ENCODE measurements around the gene INPP5J. TPM values are rescaled to one million over a fixed set of nuclear protein-coding genes. Genes with fewer than 3 reads are reported as not detected.

Gene INPP5J
- total and polyA plus RNA-seq, 4 donors, result 1.2 to 6.5 (median 2.1) TPM

DNA sequence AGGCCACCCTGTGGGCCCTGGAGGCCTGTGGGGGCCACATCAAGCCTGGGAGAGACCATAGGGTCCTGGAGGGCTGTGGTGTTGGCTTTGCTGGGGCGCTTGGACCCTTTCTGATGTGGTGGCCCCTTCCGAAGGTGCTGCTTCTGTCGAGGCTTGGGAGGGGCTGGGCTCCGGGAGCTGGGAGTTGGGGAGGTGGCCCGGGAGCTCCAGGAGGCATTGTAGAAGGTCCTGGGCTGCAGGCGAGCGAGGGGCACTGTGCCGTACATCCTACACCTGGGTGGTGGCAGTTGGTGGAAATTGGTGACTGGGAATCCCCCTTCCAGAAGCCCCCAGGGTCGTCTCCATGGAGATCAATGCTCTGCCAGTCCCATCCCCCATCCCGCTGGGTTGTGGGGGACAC is 15.0 kb downstream of the INPP5J start:
- ATAC-seq (ENCODE audit: insufficient read depth, low FRiP score) (no peak), DNase-seq (no peak)
- WGBS, 2 donors, result 79% methylated on average over 7 to 10 of the region's 10 CpGs
- H3K9me3 ChIP-seq (ENCODE audit: control insufficient read depth in 4 of 4, insufficient read depth in 3 of 4, low read length in 3 of 4), result no peaks in the 10 kb centered on the region
- H3K27me3 ChIP-seq (ENCODE audit: control insufficient read depth in 3 of 3, insufficient read depth in 3 of 3, low read length in 2 of 3), result peaks cover 0 to 3% (median 0%) of the 10 kb centered on the region in 3 donors
- H3K36me3 ChIP-seq (ENCODE audit: control insufficient read depth in 4 of 4, insufficient read depth in 4 of 4, low read length in 4 of 4), result peaks cover 0 to 2% (median 0%) of the 10 kb centered on the region in 4 donors
- no peaks in the 10 kb centered on the region for H3K4me1 ChIP-seq (ENCODE audit: control insufficient read depth in 5 of 5, insufficient read depth in 5 of 5, low read length in 5 of 5)
- no peak overlapping the region for H3K27ac ChIP-seq (ENCODE audit: low read depth in 1 of 2, low read length in 1 of 2)
- TF ChIP-seq, protein P1, sequence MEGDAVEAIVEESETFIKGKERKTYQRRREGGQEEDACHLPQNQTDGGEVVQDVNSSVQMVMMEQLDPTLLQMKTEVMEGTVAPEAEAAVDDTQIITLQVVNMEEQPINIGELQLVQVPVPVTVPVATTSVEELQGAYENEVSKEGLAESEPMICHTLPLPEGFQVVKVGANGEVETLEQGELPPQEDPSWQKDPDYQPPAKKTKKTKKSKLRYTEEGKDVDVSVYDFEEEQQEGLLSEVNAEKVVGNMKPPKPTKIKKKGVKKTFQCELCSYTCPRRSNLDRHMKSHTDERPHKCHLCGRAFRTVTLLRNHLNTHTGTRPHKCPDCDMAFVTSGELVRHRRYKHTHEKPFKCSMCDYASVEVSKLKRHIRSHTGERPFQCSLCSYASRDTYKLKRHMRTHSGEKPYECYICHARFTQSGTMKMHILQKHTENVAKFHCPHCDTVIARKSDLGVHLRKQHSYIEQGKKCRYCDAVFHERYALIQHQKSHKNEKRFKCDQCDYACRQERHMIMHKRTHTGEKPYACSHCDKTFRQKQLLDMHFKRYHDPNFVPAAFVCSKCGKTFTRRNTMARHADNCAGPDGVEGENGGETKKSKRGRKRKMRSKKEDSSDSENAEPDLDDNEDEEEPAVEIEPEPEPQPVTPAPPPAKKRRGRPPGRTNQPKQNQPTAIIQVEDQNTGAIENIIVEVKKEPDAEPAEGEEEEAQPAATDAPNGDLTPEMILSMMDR (IDR thresholded peaks at IDR 0.05; ENCODE audit: control extremely low read depth, extremely low read depth), result no peak
- H3K9ac ChIP-seq (ENCODE audit: insufficient read depth in 1 of 2, low read length in 2 of 2), result no peak overlapping the region
- no peak overlapping the region for H3K4me3 ChIP-seq

DNA sequence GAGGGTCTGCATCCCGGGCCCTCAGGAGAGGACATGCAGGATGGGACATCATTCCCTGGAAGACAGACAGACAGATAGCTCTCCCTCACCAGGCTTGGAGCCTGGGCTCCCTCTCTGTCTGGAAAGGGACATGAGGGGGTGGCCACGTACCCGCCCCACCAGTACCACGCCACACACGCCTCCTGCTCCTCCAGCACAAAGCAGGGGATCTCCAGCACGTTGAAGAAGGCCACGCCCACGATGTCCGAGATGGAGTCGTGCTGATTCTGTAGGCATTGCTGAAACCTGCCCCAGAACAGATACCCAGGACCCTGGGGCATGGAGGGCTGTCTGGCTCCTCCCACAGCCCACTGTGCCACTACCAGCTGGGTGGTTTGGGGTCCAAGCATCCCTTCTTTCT is 15.4 kb downstream of the INPP5J start:
- TF ChIP-seq, protein P1 (IDR thresholded peaks at IDR 0.05; ENCODE audit: control extremely low read depth, extremely low read depth), result no peak
- Histone ChIP-seq H3K4me3 (no peak overlapping the region), H3K27me3 (ENCODE audit: control insufficient read depth in 3 of 3, insufficient read depth in 3 of 3, low read length in 2 of 3) (peaks cover 0 to 3% (median 0%) of the 10 kb centered on the region in 3 donors), H3K9ac (ENCODE audit: insufficient read depth in 1 of 2, low read length in 2 of 2) (no peak overlapping the region), H3K9me3 (ENCODE audit: control insufficient read depth in 4 of 4, insufficient read depth in 3 of 4, low read length in 3 of 4) (no peaks in the 10 kb centered on the region), H3K27ac (ENCODE audit: low read depth in 1 of 2, low read length in 1 of 2) (no peak overlapping the region), H3K36me3 (ENCODE audit: control insufficient read depth in 4 of 4, insufficient read depth in 4 of 4, low read length in 4 of 4) (peaks cover 0 to 2% (median 0%) of the 10 kb centered on the region in 4 donors), H3K4me1 (ENCODE audit: control insufficient read depth in 5 of 5, insufficient read depth in 5 of 5, low read length in 5 of 5) (no peaks in the 10 kb centered on the region)
- WGBS, 2 donors, result 74 to 90% methylated on average over 10 of the region's 10 CpGs
- DNase-seq (no peak), ATAC-seq (ENCODE audit: insufficient read depth, low FRiP score) (no peak)

DNA sequence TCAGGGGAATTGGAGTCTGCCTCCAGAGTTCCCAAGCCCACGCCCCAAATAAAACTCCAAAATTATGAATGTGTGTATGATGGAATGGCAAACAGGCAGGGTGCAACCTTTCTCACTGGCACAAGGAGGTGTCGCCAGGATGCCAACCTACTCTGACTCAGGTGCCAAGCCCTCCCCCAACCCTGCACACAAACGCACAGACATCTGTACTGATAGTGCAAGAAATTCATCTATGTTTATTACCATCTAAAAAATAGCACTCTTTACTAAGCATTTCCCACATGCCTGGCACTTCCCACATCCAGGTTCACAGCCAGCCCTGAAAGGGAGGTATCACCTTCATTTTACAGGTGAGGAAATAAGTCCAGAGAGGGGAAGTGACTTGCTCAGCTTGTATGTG is 16.3 kb downstream of the INPP5J start:
- H3K36me3 ChIP-seq (ENCODE audit: control insufficient read depth in 4 of 4, insufficient read depth in 4 of 4, low read length in 4 of 4), result peaks cover 0 to 2% (median 0%) of the 10 kb centered on the region in 4 donors
- H3K4me1 ChIP-seq (ENCODE audit: control insufficient read depth in 5 of 5, insufficient read depth in 5 of 5, low read length in 5 of 5), result no peaks in the 10 kb centered on the region
- TF ChIP-seq, protein P1 (IDR thresholded peaks at IDR 0.05; ENCODE audit: control extremely low read depth, extremely low read depth), result no peak
- H3K27me3 ChIP-seq (ENCODE audit: control insufficient read depth in 3 of 3, insufficient read depth in 3 of 3, low read length in 2 of 3), result peaks cover 0 to 3% (median 0%) of the 10 kb centered on the region in 3 donors
- H3K27ac ChIP-seq (ENCODE audit: low read depth in 1 of 2, low read length in 1 of 2), result no peak overlapping the region
- H3K9ac ChIP-seq (ENCODE audit: insufficient read depth in 1 of 2, low read length in 2 of 2), result no peak overlapping the region
- H3K4me3 ChIP-seq, result no peak overlapping the region
- no peaks in the 10 kb centered on the region for H3K9me3 ChIP-seq (ENCODE audit: control insufficient read depth in 4 of 4, insufficient read depth in 3 of 4, low read length in 3 of 4)
- no peak for ATAC-seq (ENCODE audit: insufficient read depth, low FRiP score)
- WGBS, 2 donors, result 69 to 87% methylated on average over 3 of the region's 3 CpGs
- DNase-seq, result no peak

All from lung (tissue), 12 donors.